Ishikawa (cell line): ENCODE data around the gene FABP7.

Experiments used
- FOXM1 ChIP-seq: IDR thresholded peaks from 2 replicates; pipeline ENCODE4 v1.6.1; 2012; ENCODE audit warnings: low read depth, borderline replicate concordance
- NFIC ChIP-seq: IDR thresholded peaks from 2 replicates; pipeline ENCODE4 v1.6.1; 2012
- REST ChIP-seq: IDR thresholded peaks from 2 replicates; pipeline ENCODE4 v1.6.1; 2012; ENCODE audit warnings: low read depth, mild to moderate bottlenecking
- TAF1 ChIP-seq: IDR thresholded peaks from 2 replicates; pipeline ENCODE4 v1.6.1; 2012; ENCODE audit warnings: low read depth, mild to moderate bottlenecking
- ZBTB7A ChIP-seq: IDR thresholded peaks from 2 replicates; pipeline ENCODE4 v1.6.1; 2012; ENCODE audit warnings: low read depth

- TF ChIP-seq FOXM1 (no peak), TAF1 (no peak), REST (no peak), ZBTB7A (no peak), NFIC (no peak)
Measured at GRCh38 chr6:122799916-122800686, 20.6 kb downstream of the FABP7 start.
